ENCODE measurements around the gene PEX5L. TPM values are rescaled to one million over a fixed set of nuclear protein-coding genes. Genes with fewer than 3 reads are reported as not detected.

PEX5L gene
- total and polyA plus RNA-seq, 8 donors: 0.08 to 2.4 TPM; not detected in 6

- intact Hi-C loops (cut with DNase I; ENCODE audit: low total_unique reads): no loop called here
- Histone ChIP-seq H3K36me3 (no peaks in the 10 kb centered on the region), H3K27ac (no peak overlapping the region), H3K4me3 (no peak overlapping the region), H3K27me3 (no peaks in the 10 kb centered on the region), H3K4me1 (no peaks in the 10 kb centered on the region), H3K9me3 (no peaks in the 10 kb centered on the region)
- TF ChIP-seq POLR2AphosphoS5 (IDR thresholded peaks at IDR 0.05): no peak
- TF ChIP-seq EP300 (IDR thresholded peaks at IDR 0.05): no peak
- no peak for TF ChIP-seq POLR2A (IDR thresholded peaks at IDR 0.05)
- TF ChIP-seq CTCF (IDR thresholded peaks at IDR 0.05): no peak
- no peak for DNase-seq
- WGBS, 5 donors: 44 to 60% (median 51%) methylated on average over 3 of the region's 3 CpGs
These were observed 80.9 kb downstream of the PEX5L start for GRCh38 chr3:179955809-179956208.

GRCh38 chr3:179955286-179955685 lies 81.5 kb downstream of the PEX5L start:
- WGBS, 5 donors: 76 to 86% (median 82%) methylated on average over 5 of the region's 5 CpGs
- TF ChIP-seq CTCF (IDR thresholded peaks at IDR 0.05) (no peak), POLR2AphosphoS5 (IDR thresholded peaks at IDR 0.05) (no peak), POLR2A (IDR thresholded peaks at IDR 0.05) (no peak), EP300 (IDR thresholded peaks at IDR 0.05) (no peak)
- DNase-seq: no peak

GRCh38 chr3:179953993-179954870 lies 82.5 kb downstream of the PEX5L start:
- intact Hi-C loops (cut with DNase I; ENCODE audit: low total_unique reads): no loop called here
- DNase-seq: no peak
- Histone ChIP-seq H3K27me3 (no peaks in the 10 kb centered on the region), H3K36me3 (no peaks in the 10 kb centered on the region), H3K4me1 (no peaks in the 10 kb centered on the region), H3K9me3 (no peaks in the 10 kb centered on the region), H3K27ac (no peak overlapping the region), H3K4me3 (no peak overlapping the region)
- 62 to 76% (median 66%) methylated on average over 7 to 8 of the region's 8 CpGs for WGBS, 5 donors
- TF ChIP-seq POLR2AphosphoS5 (IDR thresholded peaks at IDR 0.05) (no peak), EP300 (IDR thresholded peaks at IDR 0.05) (no peak), CTCF (IDR thresholded peaks at IDR 0.05) (no peak), POLR2A (IDR thresholded peaks at IDR 0.05) (no peak)

More at GRCh38 chr3:179955286-179955685, 81.5 kb downstream of the PEX5L start:
- Histone ChIP-seq H3K27me3 (no peaks in the 10 kb centered on the region), H3K27ac (no peak overlapping the region), H3K36me3 (no peaks in the 10 kb centered on the region), H3K4me1 (no peaks in the 10 kb centered on the region), H3K9me3 (no peaks in the 10 kb centered on the region), H3K4me3 (no peak overlapping the region)
- intact Hi-C loops (cut with DNase I; ENCODE audit: low total_unique reads): no loop called here

GRCh38 chr3:179950840-179951239 lies 85.9 kb downstream of the PEX5L start:
- intact Hi-C loops (cut with DNase I; ENCODE audit: low total_unique reads): no loop called here
- no peak overlapping the region for H3K4me3 ChIP-seq
- no peak for DNase-seq
- no peaks in the 10 kb centered on the region for H3K4me1 ChIP-seq
- no peaks in the 10 kb centered on the region for H3K9me3 ChIP-seq
- H3K36me3 ChIP-seq: no peaks in the 10 kb centered on the region
- WGBS, 5 donors: 64 to 74% (median 66%) methylated on average over 5 of the region's 5 CpGs
- TF ChIP-seq POLR2A (IDR thresholded peaks at IDR 0.05): no peak
- TF ChIP-seq POLR2AphosphoS5 (IDR thresholded peaks at IDR 0.05): no peak
- no peak for TF ChIP-seq EP300 (IDR thresholded peaks at IDR 0.05)
- no peak for TF ChIP-seq CTCF (IDR thresholded peaks at IDR 0.05)
- H3K27ac ChIP-seq: no peak overlapping the region
- H3K27me3 ChIP-seq: no peaks in the 10 kb centered on the region

Data from stomach (tissue), 9 donors.